A549 (cell line): Measurements from ENCODE around the gene HIVEP3. TPM values are rescaled to one million over a fixed set of nuclear protein-coding genes. Genes with fewer than 3 reads are reported as not detected.
A peak's percentile ranks its signal among the peaks of the same experiment; 100 is the strongest.

ENCODE experiments used
- ATAC-seq, 2 experiments: fragments of 200-7000 bp in 1 of 2; fragments of >200 bp in 1 of 2; cut with Nextera tagmentation in 1 of 2; cut with Tn5 transposase in 1 of 2; 3 replicates each; pipeline versions ENCODE4 v1.8.0 to v1.9.1; 2018 to 2020; ENCODE audit warnings: mild to moderate bottlenecking in 1 of 2, moderate library complexity in 1 of 2
- CTCF ChIA-PET: fragments of 300-600 bp; sonication (Branson Sonifier 250); formaldehyde crosslinking; extraction: SDS; loops from one replicate; lab custom pipeline; 2021; ENCODE audit warnings: antibody characterized with exemption, inconsistent platforms; lab: Yijun Ruan, JAX
- POLR2A ChIA-PET: fragments of 350-600 bp; formaldehyde crosslinking; extraction: SDS; loops from one replicate; lab custom pipeline; 2021; ENCODE audit warnings: antibody characterized with exemption, inconsistent platforms; lab: Yijun Ruan, JAX
- DNase-seq, 2 experiments: peaks; one replicate each; pipeline versions ENCODE4 v3.0.0 to v3.0.0-alpha.2; 2011 to 2016; ENCODE audit warnings: low read depth in 1 of 2, low spot score in 1 of 2
- FAIRE-seq: peaks from 2 replicates; lab custom pipeline; 2011; peaks lifted over from hg19 to GRCh38; lab: Jason Lieb, UNC
- H3K27ac ChIP-seq, 2 experiments: fragments of >200 bp; sonication (Bioruptor Twin); formaldehyde crosslinking; 3 replicates each; pipeline ENCODE4 v1.5.1; 2016 to 2017
- H3K4me1 ChIP-seq: fragments of >200 bp; sonication (Bioruptor Twin); formaldehyde crosslinking; 3 replicates; pipeline ENCODE4 v1.6.1; 2016
- H3K4me2 ChIP-seq: fragments of >200 bp; sonication (Bioruptor Twin); formaldehyde crosslinking; 3 replicates; pipeline ENCODE4 v1.6.1; 2016
- H3K4me3 ChIP-seq: fragments of >200 bp; sonication (Bioruptor Twin); formaldehyde crosslinking; 3 replicates; pipeline ENCODE4 v1.5.1; 2016
- H3K9me3 ChIP-seq: fragments of >200 bp; sonication (Bioruptor Twin); formaldehyde crosslinking; 3 replicates; pipeline ENCODE4 v1.6.1; 2016
- BCL3 ChIP-seq: fragments of >200 bp; sonication (Bioruptor Twin); formaldehyde crosslinking; IDR thresholded peaks from 3 replicates; pipeline ENCODE4 v1.6.1; 2016
- CHD2 ChIP-seq: fragments of 150-350 bp; IDR thresholded peaks from 2 replicates; pipeline ENCODE4 v1.6.1; 2014; ENCODE audit warnings: low read length; ENCODE audit not compliant: partially characterized antibody
- FOSB ChIP-seq: fragments of 250-450 bp; sonication (Bioruptor Pico); IDR thresholded peaks from 2 replicates; pipeline ENCODE4 v1.5.0; 2020; ENCODE audit warnings: mild to moderate bottlenecking, moderate library complexity
- FOXS1 ChIP-seq: fragments of 250-450 bp; sonication (Bioruptor Pico); IDR thresholded peaks from 2 replicates; pipeline ENCODE4 v1.5.0; 2020; ENCODE audit warnings: mild to moderate bottlenecking, moderate library complexity
- HES2 ChIP-seq: fragments of >200 bp; sonication (Bioruptor Twin); formaldehyde crosslinking; IDR thresholded peaks from 2 replicates; pipeline ENCODE4 v1.6.1; 2016
- HOXB13 ChIP-seq: fragments of 250-450 bp; sonication (Bioruptor Pico); IDR thresholded peaks from 2 replicates; pipeline ENCODE4 v1.5.0; 2020; ENCODE audit warnings: low read depth, mild to moderate bottlenecking, moderate library complexity
- JUNB ChIP-seq: fragments of >200 bp; sonication (Bioruptor Twin); formaldehyde crosslinking; IDR thresholded peaks from 2 replicates; pipeline ENCODE4 v1.6.1; 2016
- PHF8 ChIP-seq: fragments of 200-600 bp; sonication (generic); IDR thresholded peaks from 2 replicates; pipeline ENCODE4 v1.6.1; 2016; ENCODE audit warnings: low read depth, mild to moderate bottlenecking, antibody characterized with exemption, moderate library complexity, borderline replicate concordance
- RAD21 ChIP-seq, 2 experiments: fragments of >200 bp in 1 of 2; sonication (Bioruptor Twin) in 1 of 2; formaldehyde crosslinking in 1 of 2; IDR thresholded peaks in 1 of 2; conservative IDR thresholded peaks in 1 of 2; 2 replicates in 1 of 2; 3 replicates in 1 of 2; pipeline ENCODE4 v1.6.1; 2012 to 2018; ENCODE audit warnings: inconsistent platforms in 1 of 2
- SMC3 ChIP-seq: fragments of >200 bp; sonication (Bioruptor Twin); formaldehyde crosslinking; IDR thresholded peaks from 3 replicates; pipeline ENCODE4 v1.6.1; 2018; ENCODE audit warnings: inconsistent platforms
- SREBF2 ChIP-seq: fragments of 450-650 bp; IDR thresholded peaks from 2 replicates; pipeline ENCODE4 v1.6.1; 2014; ENCODE audit warnings: mild to moderate bottlenecking, moderate library complexity
- TP53 ChIP-seq: fragments of 250-450 bp; sonication (Bioruptor Pico); IDR thresholded peaks from 2 replicates; pipeline ENCODE4 v1.5.0; 2021; ENCODE audit warnings: mild to moderate bottlenecking, moderate library complexity
- WGBS: methylation state at CpG from one replicate; pipeline ENCODE4 v1.1.6; 2017; ENCODE audit errors: missing lambda C conversion rate; 5-methylcytosine and 5-hydroxymethylcytosine counted together
- polyA plus RNA-seq, 4 experiments: library from polyadenylated mRNA; depleted of rRNA in 3 of 4; stranded (reverse); fragments of >200 nt; fragmentation: RNase III in 1 of 4; extraction: RNeasy Plus Mini Kit Qiagen cat#74134 plus additional on column Dnase treatment in 1 of 4; gene quantifications; 2 replicates in 3 of 4; 3 replicates in 1 of 4; pipeline ENCODE4 v1.2.3, GENCODE V29; 2011 to 2017
- TF ChIP-seq, protein P1 (sequence below): IDR thresholded peaks from 2 replicates; pipeline ENCODE4 v1.6.1; 2012
- TF ChIP-seq, protein P2 (sequence below): fragments of 150-350 bp; IDR thresholded peaks from 2 replicates; pipeline ENCODE4 v1.6.1; 2014; ENCODE audit warnings: low read depth, mild to moderate bottlenecking, low read length
- TF ChIP-seq, protein P3 (sequence below): fragments of >200 bp; sonication (Bioruptor Twin); formaldehyde crosslinking; IDR thresholded peaks from 3 replicates; pipeline ENCODE4 v1.5.1; 2016

The HIVEP3 gene
- polyA plus RNA-seq, 2 of the 4 experiments (the other 2 are of a cell fraction), result 1.5 to 2.0 TPM

GRCh38 chr1:41574842-41575241 is 343.9 kb downstream of the HIVEP3 start:
- ChIA-PET POLR2A (no interaction called here), CTCF (interaction anchor here (0.7 to 5.1 kb wide), 29 partner anchors 10 to 599 kb away, joined by 3 to 28 read pairs (median 4); no protein-coding TSS in a partner anchor)
- H3K27ac ChIP-seq, result no peak overlapping the region
- no peak overlapping the region for H3K4me3 ChIP-seq
- H3K4me2 ChIP-seq, result no peak overlapping the region
- WGBS, result 27% methylated on average over 4 of the region's 5 CpGs
- no peaks in the 10 kb centered on the region for H3K4me1 ChIP-seq
- TF ChIP-seq HOXB13 (CRISPR knock-in tag), result no peak
- no peak for TF ChIP-seq FOXS1 (CRISPR knock-in tag)
- TF ChIP-seq HES2, result no peak
- TF ChIP-seq JUNB, result no peak
- TF ChIP-seq CHD2, result no peak
- TF ChIP-seq, protein P1, sequence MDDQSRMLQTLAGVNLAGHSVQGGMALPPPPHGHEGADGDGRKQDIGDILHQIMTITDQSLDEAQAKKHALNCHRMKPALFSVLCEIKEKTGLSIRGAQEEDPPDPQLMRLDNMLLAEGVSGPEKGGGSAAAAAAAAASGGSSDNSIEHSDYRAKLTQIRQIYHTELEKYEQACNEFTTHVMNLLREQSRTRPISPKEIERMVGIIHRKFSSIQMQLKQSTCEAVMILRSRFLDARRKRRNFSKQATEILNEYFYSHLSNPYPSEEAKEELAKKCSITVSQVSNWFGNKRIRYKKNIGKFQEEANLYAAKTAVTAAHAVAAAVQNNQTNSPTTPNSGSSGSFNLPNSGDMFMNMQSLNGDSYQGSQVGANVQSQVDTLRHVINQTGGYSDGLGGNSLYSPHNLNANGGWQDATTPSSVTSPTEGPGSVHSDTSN, result no peak
- TF ChIP-seq, protein P2, sequence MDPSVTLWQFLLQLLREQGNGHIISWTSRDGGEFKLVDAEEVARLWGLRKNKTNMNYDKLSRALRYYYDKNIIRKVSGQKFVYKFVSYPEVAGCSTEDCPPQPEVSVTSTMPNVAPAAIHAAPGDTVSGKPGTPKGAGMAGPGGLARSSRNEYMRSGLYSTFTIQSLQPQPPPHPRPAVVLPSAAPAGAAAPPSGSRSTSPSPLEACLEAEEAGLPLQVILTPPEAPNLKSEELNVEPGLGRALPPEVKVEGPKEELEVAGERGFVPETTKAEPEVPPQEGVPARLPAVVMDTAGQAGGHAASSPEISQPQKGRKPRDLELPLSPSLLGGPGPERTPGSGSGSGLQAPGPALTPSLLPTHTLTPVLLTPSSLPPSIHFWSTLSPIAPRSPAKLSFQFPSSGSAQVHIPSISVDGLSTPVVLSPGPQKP, result no peak
- no peak for TF ChIP-seq PHF8
- TF ChIP-seq BCL3, result no peak
- no peak for TF ChIP-seq SREBF2
- FAIRE-seq (no peak), DNase-seq (no peak), ATAC-seq (no peak)
- no peaks in the 10 kb centered on the region for H3K9me3 ChIP-seq

- ChIA-PET POLR2A (no interaction called here), CTCF (interaction anchor here (0.7 to 5.1 kb wide), 42 partner anchors 8 to 1269 kb away, joined by 3 to 28 read pairs (median 4); no protein-coding TSS in a partner anchor)
- H3K9me3 ChIP-seq, result no peaks in the 10 kb centered on the region
- FAIRE-seq, result no peak
- 20% methylated on average over 17 of the region's 18 CpGs for WGBS
- peak overlapping the region; percentile 48; the same call in 2 of the 3 replicates for H3K4me2 ChIP-seq
- peak; percentile 62 to 65 for DNase-seq
- H3K4me1 ChIP-seq, result no peaks in the 10 kb centered on the region
- peak; percentile 94 to 97 for ATAC-seq
- TF ChIP-seq FOSB (no peak), RAD21 (conservative IDR thresholded peaks at IDR 0.05 in 1 of 2, IDR thresholded peaks at IDR 0.05 in 1 of 2) (peak; percentile 91 to 93), TP53 (no peak), SMC3 (peak; percentile 70; the same call in 2 of the 3 replicates)
- TF ChIP-seq, protein P3, sequence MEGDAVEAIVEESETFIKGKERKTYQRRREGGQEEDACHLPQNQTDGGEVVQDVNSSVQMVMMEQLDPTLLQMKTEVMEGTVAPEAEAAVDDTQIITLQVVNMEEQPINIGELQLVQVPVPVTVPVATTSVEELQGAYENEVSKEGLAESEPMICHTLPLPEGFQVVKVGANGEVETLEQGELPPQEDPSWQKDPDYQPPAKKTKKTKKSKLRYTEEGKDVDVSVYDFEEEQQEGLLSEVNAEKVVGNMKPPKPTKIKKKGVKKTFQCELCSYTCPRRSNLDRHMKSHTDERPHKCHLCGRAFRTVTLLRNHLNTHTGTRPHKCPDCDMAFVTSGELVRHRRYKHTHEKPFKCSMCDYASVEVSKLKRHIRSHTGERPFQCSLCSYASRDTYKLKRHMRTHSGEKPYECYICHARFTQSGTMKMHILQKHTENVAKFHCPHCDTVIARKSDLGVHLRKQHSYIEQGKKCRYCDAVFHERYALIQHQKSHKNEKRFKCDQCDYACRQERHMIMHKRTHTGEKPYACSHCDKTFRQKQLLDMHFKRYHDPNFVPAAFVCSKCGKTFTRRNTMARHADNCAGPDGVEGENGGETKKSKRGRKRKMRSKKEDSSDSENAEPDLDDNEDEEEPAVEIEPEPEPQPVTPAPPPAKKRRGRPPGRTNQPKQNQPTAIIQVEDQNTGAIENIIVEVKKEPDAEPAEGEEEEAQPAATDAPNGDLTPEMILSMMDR, result peak; percentile 79
- H3K27ac ChIP-seq, result peak overlapping the region in 1 of 2 experiments; percentile 48; a peak in 1 of 6 replicates
- H3K4me3 ChIP-seq, result no peak overlapping the region
These were observed 344.7 kb downstream of the HIVEP3 start for GRCh38 chr1:41573785-41574713.
